ENCODE data around the gene ZDHHC12.

DNA sequence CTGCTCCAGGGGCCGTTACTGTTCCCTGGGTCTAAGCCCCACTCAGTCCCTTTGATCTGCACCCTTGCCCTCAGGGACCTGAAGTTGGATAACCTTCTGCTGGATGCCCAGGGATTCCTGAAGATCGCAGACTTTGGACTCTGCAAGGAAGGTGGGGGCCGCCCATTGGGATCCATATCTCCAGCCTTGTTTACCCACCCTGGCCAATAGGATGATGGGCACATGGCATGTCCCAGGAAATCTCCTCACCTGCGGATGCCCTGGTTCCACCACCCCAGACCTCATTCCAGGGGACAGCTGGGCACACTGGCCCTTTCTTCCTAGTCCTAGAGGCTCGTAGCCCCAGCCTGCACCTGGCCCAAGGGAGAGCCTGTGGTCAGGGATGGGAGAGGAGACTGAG, 5.5 kb downstream of the ZDHHC12 start:
- TF ChIP-seq, protein P1, sequence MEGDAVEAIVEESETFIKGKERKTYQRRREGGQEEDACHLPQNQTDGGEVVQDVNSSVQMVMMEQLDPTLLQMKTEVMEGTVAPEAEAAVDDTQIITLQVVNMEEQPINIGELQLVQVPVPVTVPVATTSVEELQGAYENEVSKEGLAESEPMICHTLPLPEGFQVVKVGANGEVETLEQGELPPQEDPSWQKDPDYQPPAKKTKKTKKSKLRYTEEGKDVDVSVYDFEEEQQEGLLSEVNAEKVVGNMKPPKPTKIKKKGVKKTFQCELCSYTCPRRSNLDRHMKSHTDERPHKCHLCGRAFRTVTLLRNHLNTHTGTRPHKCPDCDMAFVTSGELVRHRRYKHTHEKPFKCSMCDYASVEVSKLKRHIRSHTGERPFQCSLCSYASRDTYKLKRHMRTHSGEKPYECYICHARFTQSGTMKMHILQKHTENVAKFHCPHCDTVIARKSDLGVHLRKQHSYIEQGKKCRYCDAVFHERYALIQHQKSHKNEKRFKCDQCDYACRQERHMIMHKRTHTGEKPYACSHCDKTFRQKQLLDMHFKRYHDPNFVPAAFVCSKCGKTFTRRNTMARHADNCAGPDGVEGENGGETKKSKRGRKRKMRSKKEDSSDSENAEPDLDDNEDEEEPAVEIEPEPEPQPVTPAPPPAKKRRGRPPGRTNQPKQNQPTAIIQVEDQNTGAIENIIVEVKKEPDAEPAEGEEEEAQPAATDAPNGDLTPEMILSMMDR (IDR thresholded peaks at IDR 0.05) = no peak
- TF ChIP-seq POLR2A (IDR thresholded peaks at IDR 0.05) = no peak
- no peak for TF ChIP-seq EP300 (IDR thresholded peaks at IDR 0.05)

Data from tibial nerve (tissue), 4 donors.